ENCODE measurements around the gene LMTK3. TPM values are rescaled to one million over a fixed set of nuclear protein-coding genes. Genes with fewer than 3 reads are reported as not detected.

Gene LMTK3
- total RNA-seq: 21.0 TPM

- DNase-seq (ENCODE audit: low spot score): no peak
Measured at GRCh38 chr19:48511800-48512503, at the start of gene LMTK3. Gene LMTK3 (minus strand): TSS chr19:48511835. CDS start chr19:48511576, 259 bp downstream.

- DNase-seq (ENCODE audit: low spot score): no peak
Measured at GRCh38 chr19:48561412-48561811, 49.8 kb upstream of the LMTK3 start.

GRCh38 chr19:48560095-48560530 lies 48.5 kb upstream of the LMTK3 start:
- DNase-seq (ENCODE audit: low spot score): no peak

- DNase-seq (ENCODE audit: low spot score): peak; percentile 80
Measured at GRCh38 chr19:48558018-48558684, 46.5 kb upstream of the LMTK3 start.

- DNase-seq (ENCODE audit: low spot score): no peak
Measured at GRCh38 chr19:48556825-48557224, 45.2 kb upstream of the LMTK3 start.

- no peak for DNase-seq (ENCODE audit: low spot score)
Measured at GRCh38 chr19:48556163-48556562, 44.5 kb upstream of the LMTK3 start.

GRCh38 chr19:48554385-48555091 lies 42.9 kb upstream of the LMTK3 start:
- DNase-seq (ENCODE audit: low spot score): peak; percentile 33

GRCh38 chr19:48553676-48554384 lies 42.2 kb upstream of the LMTK3 start:
- peak; percentile 78 for DNase-seq (ENCODE audit: low spot score)

- DNase-seq (ENCODE audit: low spot score): no peak
Measured at GRCh38 chr19:48552406-48553322, 41.0 kb upstream of the LMTK3 start.

GRCh38 chr19:48551437-48552302 lies 40.0 kb upstream of the LMTK3 start, which contains the start of gene SULT2B1:
Gene SULT2B1 (plus strand): TSS chr19:48552172. CDS start chr19:48552253, 81 bp downstream.
- peak; percentile 82 for DNase-seq (ENCODE audit: low spot score)

GRCh38 chr19:48549380-48549779 lies 37.7 kb upstream of the LMTK3 start:
- no peak for DNase-seq (ENCODE audit: low spot score)

- no peak for DNase-seq (ENCODE audit: low spot score)
Measured at GRCh38 chr19:48548253-48548911, 36.7 kb upstream of the LMTK3 start.

- DNase-seq (ENCODE audit: low spot score): no peak
Measured at GRCh38 chr19:48547722-48548121, 36.1 kb upstream of the LMTK3 start.

GRCh38 chr19:48544856-48545750 lies 33.5 kb upstream of the LMTK3 start:
- no peak for DNase-seq (ENCODE audit: low spot score)

- peak; percentile 58 for DNase-seq (ENCODE audit: low spot score)
Measured at GRCh38 chr19:48543121-48543710, 31.6 kb upstream of the LMTK3 start.

GRCh38 chr19:48541813-48542212 lies 30.2 kb upstream of the LMTK3 start:
- DNase-seq (ENCODE audit: low spot score): no peak

GRCh38 chr19:48540110-48540509 lies 28.5 kb upstream of the LMTK3 start:
- no peak for DNase-seq (ENCODE audit: low spot score)
